Measurements from ENCODE around the gene CT45A9. TPM values are rescaled to one million over a fixed set of nuclear protein-coding genes. Genes with fewer than 3 reads are reported as not detected.

The CT45A9 gene
- total RNA-seq, 1 donor from 2014 or later, result not detected

Other genes with a start within 250 kb of the CT45A9 start
- gene CT45A1, start 158.2 kb downstream of the CT45A9 start, total RNA-seq, result not detected in 2 replicates
- gene CT45A3, start 103.6 kb downstream of the CT45A9 start, total RNA-seq, result not detected in 2 replicates
- gene CT45A5, start 86.3 kb downstream of the CT45A9 start, total RNA-seq, result not detected in 2 replicates
- gene CT45A6, start 69.0 kb downstream of the CT45A9 start, total RNA-seq, result not detected in 2 replicates
- not detected in 2 replicates for gene CT45A2, start 51.8 kb downstream of the CT45A9 start, total RNA-seq
- not detected in 2 replicates for gene CT45A7, start 34.5 kb downstream of the CT45A9 start, total RNA-seq
- gene CT45A8, start 17.3 kb downstream of the CT45A9 start, total RNA-seq, result not detected in 2 replicates
- gene CT45A10, start 21.6 kb upstream of the CT45A9 start, total RNA-seq, result not detected in 2 replicates
- gene SAGE1, start 21.9 kb upstream of the CT45A9 start, total RNA-seq, result not detected in 2 replicates
- gene MMGT1, start 102.2 kb upstream of the CT45A9 start, total RNA-seq, result 22.0 and 22.9 TPM in 2 replicates
- gene SLC9A6, start 113.6 kb upstream of the CT45A9 start, total RNA-seq, result 12.8 and 14.8 TPM in 2 replicates

Measured in astrocyte (in vitro differentiated cells and primary cell).